Panc1 (cell line): ENCODE data around the gene SSUH2. TPM values are rescaled to one million over a fixed set of nuclear protein-coding genes. Genes with fewer than 3 reads are reported as not detected.
"Not testable (repeated sequence)": the region's sequence is repeated elsewhere in the genome, so short reads cannot be mapped to it uniquely, and the experiment has no call there.

Experiments used
- ATAC-seq: fragments of 200-7000 bp; cut with Tn5 transposase; 2 replicates; pipeline ENCODE4 v1.9.1; 2020; ENCODE audit warnings: mild to moderate bottlenecking, moderate library complexity
- Bru-seq: library from RNA; stranded (reverse); fragments of 400-500 nt; gene quantifications from one replicate; lab custom pipeline; 2021; lab: Mats Ljungman, UMichigan
- BruChase-seq, 2 experiments: library from RNA; stranded (reverse); fragments of 400-500 nt; gene quantifications; one replicate each; lab custom pipeline; 2021; lab: Mats Ljungman, UMichigan
- BruUV-seq: library from RNA; stranded (reverse); fragments of 400-500 nt; replicated peaks from 2 replicates; lab custom pipeline; 2021; lab: Mats Ljungman, UMichigan
- CTCF ChIA-PET: fragments of 300-600 bp; sonication (Branson Sonifier 250); formaldehyde crosslinking; loops from one replicate; lab custom pipeline; 2022; ENCODE audit warnings: antibody characterized with exemption; lab: Charles Lee
- POLR2A ChIA-PET: fragments of 300-600 bp; sonication (Branson Sonifier 250); formaldehyde crosslinking; loops from one replicate; lab custom pipeline; 2022; ENCODE audit warnings: antibody characterized with exemption; lab: Charles Lee
- DNase-seq: peaks from one replicate; pipeline ENCODE4 v3.0.0-alpha.2; 2010; ENCODE audit warnings: low read depth, low spot score
- H3K27ac ChIP-seq: 2 replicates; pipeline ENCODE4 v1.5.1; 2011; ENCODE audit warnings: mild to moderate bottlenecking, low read length, inconsistent platforms
- H3K27me3 ChIP-seq: fragments of 200-500 bp; sonication (Bioruptor generic); 2 replicates; pipeline ENCODE4 v1.6.0; 2014; ENCODE audit warnings: low read length, inconsistent platforms; ENCODE audit not compliant: control insufficient read depth, insufficient read depth
- H3K36me3 ChIP-seq: fragments of 200-500 bp; sonication (Bioruptor generic); 2 replicates; pipeline ENCODE4 v1.5.1; 2014; ENCODE audit warnings: inconsistent platforms, mild to moderate bottlenecking, low read length, moderate library complexity; ENCODE audit not compliant: control insufficient read depth, insufficient read depth
- H3K4me1 ChIP-seq: 2 replicates; pipeline ENCODE4 v1.5.1; 2011; ENCODE audit warnings: inconsistent platforms, mild to moderate bottlenecking, low read length, moderate library complexity; ENCODE audit not compliant: control insufficient read depth, insufficient read depth
- H3K4me3 ChIP-seq, 2 experiments: 2 replicates each; pipeline ENCODE4 v1.5.1; 2011 to 2012; ENCODE audit warnings: low read depth in 2 of 2, low read length in 2 of 2, mild to moderate bottlenecking in 2 of 2, inconsistent platforms in 1 of 2, moderate library complexity in 1 of 2
- H3K9me3 ChIP-seq: fragments of 200-500 bp; sonication (Bioruptor generic); 2 replicates; pipeline ENCODE4 v1.5.1; 2014; ENCODE audit warnings: low read depth, mild to moderate bottlenecking, inconsistent platforms, low read length, moderate library complexity; ENCODE audit not compliant: control insufficient read depth, insufficient read depth
- CTCF ChIP-seq: fragments of 450-650 bp; IDR thresholded peaks from 2 replicates; pipeline ENCODE4 v1.5.1; 2017; ENCODE audit warnings: mild to moderate bottlenecking
- POLR2AphosphoS5 ChIP-seq: IDR thresholded peaks from 2 replicates; pipeline ENCODE4 v1.6.1; 2012; ENCODE audit warnings: mild to moderate bottlenecking, low read depth, low read length, moderate library complexity
- REST ChIP-seq, 2 experiments: IDR thresholded peaks; 2 replicates each; pipeline ENCODE4 v1.6.1; 2011 to 2012; ENCODE audit warnings: low read depth in 2 of 2, control low read depth in 1 of 2, low read length in 1 of 2, mild to moderate bottlenecking in 1 of 2, moderate library complexity in 1 of 2; ENCODE audit not compliant: insufficient read depth in 1 of 2
- SIN3A ChIP-seq: IDR thresholded peaks from 2 replicates; pipeline ENCODE4 v1.6.1; 2012; ENCODE audit warnings: low read depth, mild to moderate bottlenecking, low read length, moderate library complexity, borderline replicate concordance; ENCODE audit not compliant: insufficient read depth
- TCF7L2 ChIP-seq: IDR thresholded peaks from 2 replicates; pipeline ENCODE4 v1.6.1; 2011; ENCODE audit warnings: mild to moderate bottlenecking, low read depth, low read length, inconsistent platforms
- in situ Hi-C: cut with HindIII; loops from 2 replicates; pipeline ENCODE4 v1.10.0; 2016; ENCODE audit warnings: low sequenced_read_pairs, low pct_unique_long_range_greater_than_20kb
- intact Hi-C: fragments of 100-400 bp; cut with micrococcal nuclease; formaldehyde crosslinking; loops from one replicate; pipeline ENCODE4 v1.10.0; 2022; ENCODE audit not compliant: unreplicated experiment
- long read RNA-seq: library from polyadenylated mRNA; unstranded; transcript quantifications from one replicate; pipeline ENCODE4 v2.0.0, GENCODE V29; 2021; ENCODE audit not compliant: unreplicated experiment
- polyA plus RNA-seq: library from polyadenylated mRNA; unstranded; fragments of >200 nt; gene quantifications from one replicate; pipeline ENCODE4 v1.2.1, GENCODE V29; 2012; ENCODE audit warnings: missing spikeins; ENCODE audit not compliant: insufficient read length
- total RNA-seq: library from RNA; stranded (reverse); gene quantifications from one replicate; pipeline ENCODE4 v1.2.1, GENCODE V29; 2021; ENCODE audit not compliant: unreplicated experiment

SSUH2 gene
- total RNA-seq (not detected), Bru-seq, nascent RNA (percentile 17 among the genes with signal in this experiment), BruChase-seq, experiment 1, labeled RNA remaining after a 2-hour chase (percentile 20 among the genes with signal in this experiment), BruChase-seq, experiment 2, labeled RNA remaining after a 6-hour chase (percentile 25 among the genes with signal in this experiment)
- polyA plus RNA-seq: not detected
- long read RNA-seq, partial matches to known transcripts: 0 of 1 reads
- long read RNA-seq, other reads (novel, unspliced or antisense): 1 of 1 reads

- Histone ChIP-seq H3K4me3 (no peak within 1 kb of the TSS), H3K27me3 (no peaks in the 10 kb centered on the region), H3K4me1 (no peaks in the 10 kb centered on the region; the same call in 1 of the 2 replicates), H3K27ac (no peak within 1 kb of the TSS), H3K36me3 (no peaks in the 10 kb centered on the region), H3K9me3 (no peaks in the 10 kb centered on the region)
- BruUV-seq: no TSS peak
- in situ Hi-C loops (no loop called here), intact Hi-C loops (no loop called here)
- ChIA-PET CTCF (no interaction called here), POLR2A (no interaction called here)
- ATAC-seq (no peak), DNase-seq (no peak)
- no peak for TF ChIP-seq CTCF
- no peak for TF ChIP-seq TCF7L2
- TF ChIP-seq SIN3A: no peak
- TF ChIP-seq POLR2AphosphoS5: no peak
- TF ChIP-seq REST (IDR thresholded peaks at IDR 0.05; ENCODE audit: insufficient read depth in 1 of 2, low read depth in 2 of 2, low read length in 1 of 2): no peak
These were observed at the start of gene SSUH2 for GRCh38 chr3:8644748-8645390. Gene SSUH2 (minus strand): TSS chr3:8644798. CDS start chr3:8644758, 40 bp downstream.

GRCh38 chr3:8691295-8691694, 46.7 kb upstream of the SSUH2 start:
- H3K4me1 ChIP-seq, CTCF ChIA-PET, DNase-seq, POLR2A ChIA-PET, intact Hi-C loops, H3K36me3 ChIP-seq, BruUV-seq, H3K4me3 ChIP-seq, H3K27ac ChIP-seq, in situ Hi-C loops, ATAC-seq, H3K9me3 ChIP-seq, H3K27me3 ChIP-seq: not testable (repeated sequence)

GRCh38 chr3:8684992-8685391, 40.4 kb upstream of the SSUH2 start:
- intact Hi-C loops, H3K27me3 ChIP-seq, H3K4me3 ChIP-seq, POLR2A ChIA-PET, CTCF ChIA-PET, H3K36me3 ChIP-seq, ATAC-seq, H3K9me3 ChIP-seq, DNase-seq, BruUV-seq, H3K4me1 ChIP-seq, in situ Hi-C loops, H3K27ac ChIP-seq: not testable (repeated sequence)
